Left cardiac atrium (tissue), 4 donors: ENCODE data around the gene EXOSC10. TPM values are rescaled to one million over a fixed set of nuclear protein-coding genes. Genes with fewer than 3 reads are reported as not detected.
"Not testable (repeated sequence)": the region's sequence is repeated elsewhere in the genome, so short reads cannot be mapped to it uniquely, and the experiment has no call there.

Source experiments
- ATAC-seq, 2 donors: fragments of 200-7000 bp; cut with Tn5 transposase; one replicate each; pipeline ENCODE4 v1.9.1; 2020; ENCODE audit warnings: mild to moderate bottlenecking in 2 of 2, moderate library complexity in 2 of 2
- DNase-seq: peaks from one replicate; pipeline ENCODE4 v3.0.0-alpha.2; 2020
- intact Hi-C, 2 donors: fragments of 100-400 bp; cut with DNase I; formaldehyde crosslinking; loops; one replicate each; pipeline versions ENCODE4 v1.14.1 to v1.15.1; 2022 to 2023
- total RNA-seq, 2 donors: library from RNA; stranded (reverse); fragmentation: NEBNext Ultra II Directional; extraction: Animal tissue kit (Norgen Biotek cat#: 25700); gene quantifications; one replicate each; pipeline ENCODE4 v1.2.1, GENCODE V29; 2021
- donor health status: DM: no; HTN: yes; CAD: no.
- donor health status: DM: no; HTN: yes; CAD: no; lungs with severe emphysema.
- donor health status: DM: yes; HTN: yes; CAD: no.
- donor health status: Dilated cardiomyopathy.

EXOSC10 gene
- total RNA-seq, 2 donors from 2014 or later, result 19.8 to 26.6 TPM

DNA sequence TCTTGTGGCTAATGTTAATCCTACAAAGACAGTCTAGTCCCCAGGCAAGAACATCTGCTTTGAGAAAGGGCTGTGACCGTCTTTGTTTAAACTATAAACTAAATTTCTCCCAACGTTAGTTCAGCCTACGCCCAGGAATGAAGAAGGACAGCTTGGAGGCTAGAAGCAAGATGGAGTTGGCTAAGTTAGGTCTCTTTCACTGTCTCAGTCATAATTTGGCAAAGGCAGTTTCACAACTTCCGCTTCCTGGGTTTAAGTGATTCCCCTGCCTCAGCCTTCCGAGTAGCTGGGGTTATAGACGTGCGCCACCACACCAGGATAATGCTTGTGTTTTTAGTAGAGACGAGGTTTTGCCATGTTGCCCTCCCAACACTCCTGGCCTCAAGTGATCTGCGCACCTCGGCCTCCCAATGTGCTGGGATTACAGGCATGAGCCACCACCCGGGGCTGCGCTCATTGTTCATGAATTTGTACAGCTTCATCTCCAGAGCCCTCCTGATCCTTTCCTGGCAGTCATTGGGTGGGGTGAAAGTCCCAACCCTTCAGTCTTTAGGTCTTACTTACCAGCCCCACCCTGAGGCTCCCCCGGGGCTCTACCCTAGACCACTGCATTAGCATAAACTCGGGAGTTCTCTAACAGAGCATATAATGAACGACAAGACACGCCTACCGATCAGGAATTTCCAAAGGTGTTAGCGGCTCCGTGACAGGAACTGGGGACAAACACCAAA lies 47.7 kb downstream of the EXOSC10 start:
- ATAC-seq (no peak), DNase-seq (no peak)
- intact Hi-C loops, result no loop called here

DNA sequence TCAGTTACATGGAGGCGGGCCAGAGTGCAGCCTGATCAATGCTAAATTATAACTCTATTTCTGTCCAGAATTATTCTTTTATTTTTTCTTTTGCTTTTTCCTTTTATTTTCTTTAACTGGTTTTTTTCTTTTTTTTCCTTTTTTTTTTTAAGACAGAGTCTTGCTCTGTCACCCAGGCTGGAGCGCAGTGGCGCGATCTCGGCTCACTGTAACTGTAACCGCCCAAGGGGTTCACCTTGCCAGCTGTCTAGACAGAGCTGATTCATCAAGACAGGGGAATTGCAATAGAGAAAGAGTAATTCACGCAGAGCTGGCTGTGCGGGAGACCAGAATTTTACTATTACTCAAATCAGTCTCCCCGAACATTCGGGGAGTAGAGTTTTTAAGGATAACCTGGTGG lies 48.5 kb downstream of the EXOSC10 start:
- ATAC-seq, intact Hi-C loops, DNase-seq: not testable (repeated sequence)

DNA sequence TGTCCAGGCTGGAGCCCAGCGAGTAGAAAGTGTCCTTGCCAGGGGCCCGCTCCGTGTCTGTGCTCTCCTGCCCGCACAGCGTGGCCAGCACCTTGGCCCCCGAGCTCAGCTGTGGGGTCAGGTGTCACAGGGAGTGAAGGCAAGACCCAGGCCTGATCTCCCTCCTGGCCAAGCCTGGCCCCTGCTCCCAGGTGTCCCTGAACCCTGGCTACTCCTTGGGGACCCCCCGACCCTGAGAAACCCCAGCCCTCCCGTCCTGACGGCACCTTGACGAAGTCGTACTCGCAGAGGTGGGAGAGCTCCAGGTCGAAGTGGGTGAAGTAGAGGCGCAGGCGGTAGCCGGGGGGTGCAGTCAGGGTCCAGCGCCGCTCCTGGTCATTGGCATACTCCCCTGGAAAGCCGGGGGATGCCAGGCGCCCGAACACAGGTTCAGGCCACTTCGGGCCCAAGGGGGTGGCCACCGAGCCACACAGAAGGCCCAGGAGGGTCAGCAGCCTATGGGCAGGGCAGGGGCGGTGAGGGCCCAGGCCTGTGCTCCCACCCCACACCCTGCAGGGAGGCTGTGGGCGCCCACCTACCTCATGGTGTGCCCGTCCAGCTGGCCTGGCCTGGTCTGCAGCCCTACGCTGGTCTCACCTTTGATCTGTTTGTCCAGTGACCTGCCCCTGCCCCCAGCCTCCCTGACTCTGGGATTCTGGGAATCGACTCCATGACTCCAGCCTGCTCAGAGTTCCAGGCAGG lies 52.9 kb downstream of the EXOSC10 start, which contains the start of gene MASP2:
MASP2 (minus strand) TSS at position 615 of the 741 bp plus-strand sequence; CDS start at position 583, 32 bp downstream.
- DNase-seq (no peak), ATAC-seq (peak; percentile 19 to 25)
- intact Hi-C loops, result no loop called here

DNA sequence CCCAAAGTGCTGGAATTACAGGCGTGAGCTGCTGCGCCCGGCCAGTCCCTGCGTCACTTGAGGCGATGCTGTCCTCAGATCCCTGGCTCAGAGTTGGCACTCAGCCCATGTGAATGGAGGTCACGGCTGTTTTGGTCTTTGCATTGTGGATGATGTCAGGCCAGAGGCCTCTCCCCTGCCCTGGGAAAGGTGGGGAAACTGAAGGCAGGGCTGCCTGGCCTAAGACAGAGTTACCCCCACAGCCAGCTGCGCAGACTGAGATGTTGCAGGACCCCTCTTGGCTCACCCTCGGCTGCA lies 53.5 kb downstream of the EXOSC10 start:
- DNase-seq (no peak), ATAC-seq (no peak)
- intact Hi-C loops, result no loop called here

DNA sequence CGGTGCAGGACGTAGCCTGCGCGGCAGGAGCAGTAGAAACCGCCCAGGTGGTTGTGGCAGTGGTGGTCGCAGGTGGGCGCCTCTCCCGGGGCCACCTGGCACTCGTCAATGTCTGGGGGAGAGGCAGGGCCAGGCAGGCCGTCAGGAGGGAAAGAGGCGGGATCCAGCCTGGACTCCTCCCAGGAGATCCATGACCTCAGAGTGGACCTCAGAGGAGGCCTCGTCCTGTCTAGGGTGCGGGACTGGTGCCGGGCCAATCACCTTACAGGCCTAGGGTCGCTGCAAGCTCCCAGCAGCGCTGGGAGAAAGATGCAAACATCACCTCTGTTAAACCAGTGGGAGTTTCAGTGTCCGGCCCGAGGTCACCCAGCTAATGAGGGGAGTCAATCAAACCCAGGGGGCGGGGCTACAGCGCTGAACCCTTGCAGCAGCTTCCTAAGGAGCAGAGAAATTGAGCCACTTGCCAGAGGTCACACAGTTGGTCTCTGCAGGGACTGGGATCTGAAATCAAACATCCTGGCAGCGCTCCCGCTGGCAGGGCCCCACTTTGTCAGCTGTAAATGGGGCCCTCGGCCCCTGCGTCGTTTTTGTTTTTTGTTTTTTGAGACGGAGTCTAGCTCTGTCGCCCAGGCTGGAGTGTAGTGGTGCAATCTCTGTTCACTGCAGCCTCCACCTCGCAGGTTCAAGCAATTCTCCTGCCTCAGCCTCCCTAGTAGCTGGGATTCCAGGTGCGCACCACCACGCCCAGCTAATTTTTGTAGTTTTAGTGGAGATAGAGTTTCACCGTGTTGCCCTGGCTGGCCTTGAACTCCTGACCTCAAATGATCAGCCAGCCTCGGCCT lies 54.0 kb downstream of the EXOSC10 start:
- ATAC-seq, result no peak
- intact Hi-C loops, result no loop called here
- no peak for DNase-seq

DNA sequence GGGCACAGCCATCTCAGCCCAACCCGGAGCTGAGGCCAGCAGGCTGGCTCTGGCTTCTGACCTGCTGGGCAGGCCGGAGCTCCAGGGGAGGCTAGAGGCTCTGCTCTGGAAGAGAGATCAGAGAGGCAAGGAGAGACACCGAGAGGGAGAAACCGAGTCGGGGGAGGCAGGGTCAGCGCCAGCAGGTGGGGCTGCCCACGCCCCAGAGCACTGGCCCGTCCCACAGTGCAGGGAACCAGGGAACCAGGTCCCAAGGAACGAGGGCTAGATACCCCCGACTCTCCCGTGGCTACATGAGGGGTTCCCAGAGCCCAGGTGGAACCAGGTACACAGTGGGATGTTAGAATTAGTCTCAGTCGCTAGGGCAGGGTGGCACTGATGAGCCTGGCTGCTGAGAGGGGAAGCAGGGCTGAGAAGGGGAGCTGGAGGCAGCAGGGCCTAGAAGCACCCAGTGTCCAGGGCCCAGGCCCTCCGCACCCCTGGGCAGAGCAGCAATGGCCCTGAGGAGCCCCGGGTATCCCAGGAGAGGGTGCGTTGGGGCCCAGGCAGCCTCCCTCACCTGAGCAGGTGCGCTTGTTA lies 54.7 kb downstream of the EXOSC10 start:
- no peak for DNase-seq
- ATAC-seq, result no peak
- intact Hi-C loops, result no loop called here

DNA sequence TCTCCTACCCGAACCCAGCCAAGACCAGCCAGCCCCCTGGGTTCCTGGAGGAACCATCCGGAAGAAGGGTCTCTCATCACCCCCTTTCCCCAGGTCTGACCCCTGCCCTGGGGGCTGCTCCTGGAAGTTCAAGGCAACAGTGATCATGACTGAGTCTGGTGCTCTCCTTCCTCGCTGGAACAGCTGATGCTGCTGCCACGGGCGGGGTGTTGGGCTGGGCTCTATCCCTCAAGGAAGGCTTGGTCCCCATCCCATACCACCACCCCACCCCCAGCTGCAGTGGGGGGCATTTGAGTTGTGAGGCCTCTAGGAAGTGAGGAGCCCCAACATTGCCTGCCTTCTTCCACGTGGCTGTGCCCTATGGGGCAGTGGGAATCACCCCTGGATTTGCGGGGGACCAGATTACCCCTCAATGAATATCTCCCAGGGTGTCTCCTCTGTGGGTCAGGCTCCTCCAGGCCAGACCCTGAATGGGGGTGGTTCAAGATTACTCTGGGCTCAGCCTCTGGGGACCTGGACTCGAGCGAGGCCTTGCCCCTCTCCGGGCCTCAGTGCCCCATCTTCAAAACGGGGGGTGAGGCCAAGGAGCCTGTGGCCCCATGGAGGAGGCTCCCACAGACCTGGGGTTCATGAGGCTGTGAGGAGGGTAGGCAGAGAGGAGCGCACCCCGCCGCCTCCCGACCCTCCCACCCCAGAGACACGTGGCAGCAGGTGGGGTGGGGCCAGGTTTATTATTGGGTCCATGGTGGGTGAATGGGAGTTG lies 55.4 kb downstream of the EXOSC10 start:
- intact Hi-C loops, result no loop called here
- ATAC-seq, result no peak

DNA sequence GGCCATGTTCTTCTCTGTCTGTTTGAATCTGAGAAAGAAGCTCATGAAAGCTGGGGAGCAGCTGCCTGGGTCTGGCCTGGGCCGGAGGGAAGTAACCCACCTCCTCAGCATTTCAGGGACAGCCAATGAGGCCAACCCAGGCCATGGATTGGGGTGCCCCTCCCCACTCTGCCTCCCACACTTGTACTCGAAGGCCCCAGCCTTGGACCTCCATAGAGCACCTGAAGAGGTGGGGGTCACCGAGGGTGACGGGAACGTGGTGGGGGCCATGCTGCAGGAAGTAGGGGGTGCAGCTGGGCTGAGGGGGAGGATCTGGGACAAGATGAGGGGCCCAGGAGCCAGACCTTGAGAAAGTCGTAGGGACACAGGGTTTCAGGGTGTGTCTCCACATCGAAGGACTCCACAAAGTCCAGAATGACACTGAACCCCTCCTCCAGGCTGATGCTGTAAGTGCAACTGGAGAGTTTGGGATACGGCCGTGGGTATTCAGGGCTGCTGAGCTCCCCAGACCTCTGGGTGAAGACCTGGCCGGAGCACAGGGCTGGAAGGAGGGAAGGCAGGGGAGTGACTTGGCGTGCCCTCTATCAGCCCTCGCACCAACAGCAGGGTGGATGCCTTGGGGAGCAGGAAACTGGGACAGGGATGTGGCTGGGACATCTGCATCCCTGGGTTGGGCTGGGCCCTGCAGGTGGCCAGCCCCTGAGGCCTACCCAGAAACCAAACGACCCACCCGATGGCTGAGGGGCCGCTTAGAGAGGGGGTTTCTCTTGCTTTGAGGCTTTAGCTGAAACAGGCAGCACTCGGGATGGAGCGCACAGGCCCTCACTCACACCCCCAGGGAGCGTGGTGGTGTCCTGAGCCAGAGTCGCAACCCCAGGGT lies 56.4 kb downstream of the EXOSC10 start:
- ATAC-seq (no peak), DNase-seq (no peak)
- intact Hi-C loops, result no loop called here

More for the DNA sequence above, 55.4 kb downstream of the EXOSC10 start:
- DNase-seq, result no peak

DNA sequence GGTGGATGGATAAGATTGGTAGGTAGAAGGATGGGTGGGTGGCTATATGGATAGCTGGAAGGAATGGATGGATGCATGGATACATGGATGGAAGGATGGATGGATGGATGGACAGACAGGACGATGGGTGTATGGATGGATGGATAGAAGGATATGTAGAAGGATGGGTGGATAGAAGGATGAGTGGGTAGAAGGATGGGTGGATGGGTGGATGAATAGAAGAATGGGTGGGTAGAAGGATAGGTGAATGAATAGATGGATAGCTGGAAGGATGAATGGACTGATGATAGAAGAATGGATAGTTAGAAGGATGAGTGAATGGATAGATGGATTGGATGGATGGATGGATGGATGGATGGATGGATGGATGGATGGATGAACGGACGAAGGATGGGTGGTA lies 57.6 kb downstream of the EXOSC10 start:
- ATAC-seq (no peak), DNase-seq (no peak)
- intact Hi-C loops, result no loop called here

DNA sequence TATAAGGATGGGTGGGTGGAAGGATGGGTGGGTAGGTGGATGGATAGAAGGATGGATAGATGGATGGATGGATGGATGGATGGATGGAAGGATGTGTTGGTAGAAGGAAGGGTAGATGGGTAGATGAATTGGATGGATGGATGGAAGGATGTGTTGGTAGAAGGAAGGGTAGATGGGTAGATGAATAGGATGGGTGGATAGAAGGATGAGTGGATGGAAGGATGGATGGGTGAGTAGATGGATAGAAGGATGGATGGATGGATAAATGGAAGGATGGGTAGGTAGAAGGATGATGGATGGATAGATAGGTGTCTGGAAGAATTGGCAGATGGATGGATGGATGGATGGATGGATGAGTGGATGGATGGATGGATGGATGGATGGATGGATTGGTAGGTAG lies 58.6 kb downstream of the EXOSC10 start:
- intact Hi-C loops, result no loop called here
- ATAC-seq (no peak), DNase-seq (no peak)

DNA sequence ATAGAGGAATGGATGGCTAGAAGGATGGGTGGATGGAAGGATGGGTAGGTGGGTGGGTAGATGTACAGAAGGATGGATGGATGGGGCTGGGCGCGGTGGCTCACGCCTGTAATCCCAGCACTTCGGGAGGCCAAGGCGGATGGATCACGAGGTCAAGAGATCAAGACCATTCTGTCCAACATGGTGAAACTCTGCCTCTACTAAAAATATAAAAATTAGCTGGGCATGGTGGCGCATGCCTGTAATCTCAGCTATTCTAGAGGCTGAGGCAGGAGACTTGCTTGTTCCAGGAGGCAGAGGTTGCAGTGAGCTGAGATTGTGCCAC lies 59.6 kb downstream of the EXOSC10 start:
- ATAC-seq, intact Hi-C loops: not testable (repeated sequence)

DNA sequence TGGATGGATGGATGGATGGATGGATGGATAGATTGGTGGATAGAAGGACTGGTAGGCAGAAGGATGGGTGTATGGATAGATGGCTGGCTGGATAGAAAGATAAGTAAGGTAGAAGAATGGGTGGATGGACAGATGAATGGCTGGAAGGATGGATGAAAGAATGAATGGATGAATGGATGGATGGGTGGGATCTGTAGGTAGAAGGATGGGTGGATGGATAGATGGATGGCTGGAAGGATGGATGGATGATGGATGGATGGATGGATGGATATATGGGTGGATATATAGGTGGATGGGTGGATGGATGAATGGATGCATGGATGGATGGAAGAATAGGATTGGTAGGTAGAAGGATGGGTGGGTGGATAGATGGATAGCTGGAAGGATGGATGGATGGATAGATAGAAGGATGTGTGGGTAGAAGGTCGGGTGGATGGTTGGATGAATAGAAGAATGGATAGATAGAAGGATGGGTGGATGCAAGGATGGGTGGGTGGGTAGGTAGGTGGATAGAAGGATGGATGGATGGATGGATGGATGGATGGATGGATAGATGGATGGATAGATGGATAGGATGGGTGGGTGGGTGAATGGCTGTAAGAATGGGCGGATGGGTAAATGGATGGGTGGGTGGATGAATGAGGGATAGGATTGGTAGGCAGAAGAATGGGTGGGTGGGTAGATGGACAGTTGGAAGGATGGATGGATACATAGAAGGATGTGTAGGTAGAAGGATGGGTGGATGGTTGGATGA lies 60.1 kb downstream of the EXOSC10 start:
- DNase-seq (no peak), ATAC-seq (no peak)
- intact Hi-C loops, result loop anchor here (5.0 kb wide), 3 partner anchors 603 to 683 kb away; no protein-coding TSS in a partner anchor

More for the DNA sequence above, 59.6 kb downstream of the EXOSC10 start:
- not testable (repeated sequence) for DNase-seq

DNA sequence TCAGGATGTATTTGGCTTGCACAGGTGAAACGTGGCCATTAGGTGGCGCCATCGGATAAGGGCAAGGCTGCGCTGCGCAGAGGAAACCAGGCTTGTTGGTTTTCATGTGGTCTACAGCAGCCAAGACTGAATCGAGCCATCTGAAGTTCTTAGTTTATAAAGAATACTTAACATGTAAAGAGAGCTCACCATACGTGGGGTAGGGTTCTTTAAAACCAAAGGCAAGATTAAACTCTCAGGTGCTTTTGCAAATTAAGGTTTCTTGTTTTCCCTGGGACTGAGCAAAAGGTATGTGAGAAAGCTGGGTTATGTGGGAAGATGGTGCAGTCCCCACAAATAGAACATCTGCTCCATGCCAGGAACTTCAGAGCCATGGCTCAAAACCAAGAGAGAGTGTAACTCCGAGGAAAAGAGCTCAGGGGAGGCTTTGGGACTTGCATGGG lies 61.9 kb downstream of the EXOSC10 start:
- DNase-seq (peak; percentile 88), ATAC-seq (peak; percentile 92 to 97)
- intact Hi-C loops, result loop anchor here (5.0 kb wide), 3 partner anchors 605 to 685 kb away; no protein-coding TSS in a partner anchor

DNA sequence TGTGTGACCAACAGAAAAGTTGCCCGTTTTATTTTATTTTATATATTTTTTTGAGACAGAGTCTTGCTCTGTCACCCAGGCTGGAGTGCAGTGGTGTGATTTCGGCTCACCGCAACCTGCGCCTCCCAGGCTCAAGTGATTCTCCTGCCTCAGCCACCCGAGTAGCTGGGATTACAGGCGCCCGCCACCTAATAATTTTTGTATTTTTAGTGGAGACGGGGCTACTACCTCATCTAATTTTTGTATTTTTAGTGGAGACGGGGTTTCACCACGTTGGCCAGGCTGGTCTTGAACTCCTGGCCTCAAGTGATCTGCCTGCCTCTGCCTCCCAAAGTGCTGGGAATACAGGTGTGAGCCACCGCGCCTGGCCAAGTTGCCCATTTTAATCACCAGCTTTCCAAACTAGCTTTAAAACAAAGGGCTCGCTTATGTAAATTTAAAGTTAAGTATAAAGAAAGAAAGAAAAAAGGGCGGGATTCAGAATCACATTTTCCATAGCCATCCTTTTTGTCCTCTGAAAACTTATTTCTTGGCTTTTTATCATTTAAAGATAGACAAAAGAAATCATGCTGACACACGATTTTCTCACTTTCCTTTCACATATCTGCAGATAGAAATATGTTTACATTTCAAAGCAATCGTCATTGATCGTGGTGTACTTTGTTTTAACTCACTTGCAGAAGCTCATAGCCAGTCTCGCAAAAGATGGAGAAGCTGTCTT lies 62.5 kb downstream of the EXOSC10 start:
- ATAC-seq, DNase-seq: not testable (repeated sequence)
- intact Hi-C loops, result loop anchor here (5.0 kb wide), 3 partner anchors 605 to 685 kb away; no protein-coding TSS in a partner anchor

DNA sequence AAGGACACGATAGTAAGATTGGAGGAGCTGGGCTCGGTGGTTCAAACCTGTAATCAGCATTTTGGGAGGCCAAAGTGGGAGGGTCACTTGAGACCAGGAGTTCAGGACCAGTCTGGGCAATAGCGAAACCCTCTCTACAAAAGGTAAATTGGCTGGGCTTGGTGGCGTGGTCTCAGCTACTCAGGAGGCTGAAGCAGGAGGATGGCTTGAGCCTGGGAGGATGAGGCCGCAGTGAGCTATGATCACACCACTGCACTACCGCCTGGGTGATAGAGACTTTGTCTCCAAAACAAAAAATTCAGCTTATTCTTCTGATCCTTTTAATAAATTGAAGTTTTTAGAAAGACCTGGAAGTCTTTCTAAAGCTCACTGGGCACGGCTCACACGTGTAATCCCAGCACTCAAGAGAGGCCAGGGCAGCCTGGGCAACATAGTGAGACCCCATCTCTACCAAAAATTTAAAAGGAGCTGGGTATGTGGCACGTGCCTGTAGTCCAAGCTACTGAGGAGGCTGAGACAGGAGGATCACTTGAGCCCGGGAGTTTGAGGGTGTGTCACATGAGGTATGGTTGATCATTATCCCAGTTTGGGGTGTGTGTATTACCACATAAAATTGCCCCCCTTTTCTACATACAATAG lies 67.9 kb downstream of the EXOSC10 start:
- DNase-seq, result no peak
- ATAC-seq, result peak in 1 of 2 donors; percentile 12
- intact Hi-C loops, result no loop called here

DNA sequence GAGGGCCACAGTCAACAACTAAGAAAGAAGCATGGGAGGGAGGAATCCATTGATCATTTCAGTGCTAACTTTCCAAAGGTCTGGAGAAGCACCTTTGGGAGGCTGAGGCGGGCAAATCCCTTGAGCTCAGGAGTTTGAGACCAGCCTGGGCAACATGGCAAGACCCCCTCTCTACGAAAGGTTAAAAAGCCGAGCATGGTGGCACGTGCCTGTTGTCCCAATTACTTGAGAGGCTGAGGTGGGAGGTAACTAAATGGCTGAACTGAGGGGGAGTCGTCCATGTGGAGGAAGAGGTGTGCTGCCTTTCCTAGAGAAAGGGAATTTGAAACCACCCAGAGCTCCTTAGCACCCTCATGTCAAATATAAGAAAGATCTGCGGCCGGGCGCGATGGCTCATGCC lies 68.8 kb downstream of the EXOSC10 start:
- ATAC-seq (no peak), DNase-seq (no peak)
- intact Hi-C loops, result no loop called here
